Measurements from ENCODE around the gene BPTF.
"Not testable (repeated sequence)": the region's sequence is repeated elsewhere in the genome, so short reads cannot be mapped to it uniquely, and the experiment has no call there.

The BPTF gene

GRCh38 chr17:67942810-67943209, 117.5 kb downstream of the BPTF start:
- no peaks in the 10 kb centered on the region for H3K27me3 Mint-ChIP-seq (ENCODE audit: low read depth, poor library complexity)
- DNase-seq: no peak
- no peak overlapping the region for H3K27ac Mint-ChIP-seq
- H3K4me1 Mint-ChIP-seq: no peaks in the 10 kb centered on the region
- no peaks in the 10 kb centered on the region for H3K9me3 Mint-ChIP-seq
- H3K4me3 Mint-ChIP-seq: no peak overlapping the region
- TF ChIP-seq CTCF (IDR thresholded peaks at IDR 0.05): peak; percentile 22
- H3K36me3 Mint-ChIP-seq (ENCODE audit: low read depth): peaks cover 86% of the 10 kb centered on the region

- H3K9me3 Mint-ChIP-seq: no peaks in the 10 kb centered on the region
- no peak for DNase-seq
- H3K4me1 Mint-ChIP-seq: no peaks in the 10 kb centered on the region
- no peak overlapping the region for H3K4me3 Mint-ChIP-seq
- peaks cover 86% of the 10 kb centered on the region for H3K36me3 Mint-ChIP-seq (ENCODE audit: low read depth)
- no peak for TF ChIP-seq CTCF (IDR thresholded peaks at IDR 0.05)
- H3K27me3 Mint-ChIP-seq (ENCODE audit: low read depth, poor library complexity): no peaks in the 10 kb centered on the region
- H3K27ac Mint-ChIP-seq: no peak overlapping the region
Measured at GRCh38 chr17:67944035-67944434, 118.7 kb downstream of the BPTF start.

GRCh38 chr17:67946513-67946912, 121.2 kb downstream of the BPTF start:
- Mint-ChIP-seq H3K4me1 (no peaks in the 10 kb centered on the region), H3K27ac (no peak overlapping the region), H3K4me3 (no peak overlapping the region), H3K27me3 (ENCODE audit: low read depth, poor library complexity) (no peaks in the 10 kb centered on the region), H3K36me3 (ENCODE audit: low read depth) (peaks cover 81% of the 10 kb centered on the region), H3K9me3 (no peaks in the 10 kb centered on the region)
- TF ChIP-seq CTCF (IDR thresholded peaks at IDR 0.05): no peak
- DNase-seq: no peak

- no peaks in the 10 kb centered on the region for H3K27me3 Mint-ChIP-seq (ENCODE audit: low read depth, poor library complexity)
- no peak overlapping the region for H3K4me3 Mint-ChIP-seq
- peaks cover 81% of the 10 kb centered on the region for H3K36me3 Mint-ChIP-seq (ENCODE audit: low read depth)
- DNase-seq: no peak
- no peak for TF ChIP-seq CTCF (IDR thresholded peaks at IDR 0.05)
- H3K9me3 Mint-ChIP-seq: no peaks in the 10 kb centered on the region
- H3K4me1 Mint-ChIP-seq: no peaks in the 10 kb centered on the region
- H3K27ac Mint-ChIP-seq: no peak overlapping the region
Measured at GRCh38 chr17:67947325-67947813, 122.1 kb downstream of the BPTF start.

- Mint-ChIP-seq H3K4me3 (no peak overlapping the region), H3K4me1 (no peaks in the 10 kb centered on the region), H3K9me3 (no peaks in the 10 kb centered on the region), H3K27ac (peak overlapping the region; percentile 71), H3K27me3 (ENCODE audit: low read depth, poor library complexity) (no peaks in the 10 kb centered on the region), H3K36me3 (ENCODE audit: low read depth) (peaks cover 80% of the 10 kb centered on the region)
- no peak for TF ChIP-seq CTCF (IDR thresholded peaks at IDR 0.05)
- DNase-seq: no peak
Measured at GRCh38 chr17:67950945-67951344, 125.6 kb downstream of the BPTF start.

- Mint-ChIP-seq H3K4me1 (no peaks in the 10 kb centered on the region), H3K27ac (peak overlapping the region; percentile 24), H3K4me3 (no peak overlapping the region), H3K27me3 (ENCODE audit: low read depth, poor library complexity) (no peaks in the 10 kb centered on the region), H3K36me3 (ENCODE audit: low read depth) (peaks cover 53% of the 10 kb centered on the region), H3K9me3 (no peaks in the 10 kb centered on the region)
- no peak for TF ChIP-seq CTCF (IDR thresholded peaks at IDR 0.05)
- no peak for DNase-seq
Measured at GRCh38 chr17:67959510-67959909, 134.2 kb downstream of the BPTF start.

- H3K36me3 Mint-ChIP-seq (ENCODE audit: low read depth): peaks cover 52% of the 10 kb centered on the region
- H3K4me1 Mint-ChIP-seq; H3K4me3 Mint-ChIP-seq; H3K9me3 Mint-ChIP-seq; H3K27me3 Mint-ChIP-seq (ENCODE audit: low read depth, poor library complexity); DNase-seq: not testable (repeated sequence)
- peak overlapping the region; percentile 8 for H3K27ac Mint-ChIP-seq
Measured at GRCh38 chr17:67960276-67960675, 135.0 kb downstream of the BPTF start.

GRCh38 chr17:67962156-67962555, 136.9 kb downstream of the BPTF start:
- not testable (repeated sequence) for H3K9me3 Mint-ChIP-seq; H3K27me3 Mint-ChIP-seq (ENCODE audit: low read depth, poor library complexity); H3K4me1 Mint-ChIP-seq; DNase-seq; H3K4me3 Mint-ChIP-seq
- Mint-ChIP-seq H3K27ac (peak overlapping the region; percentile 92), H3K36me3 (ENCODE audit: low read depth) (peaks cover 63% of the 10 kb centered on the region)

Measured in nephron progenitor cell (in vitro differentiated cells).